Hindlimb muscle (tissue), 1 donor: ENCODE measurements around the gene CENPP. TPM values are rescaled to one million over a fixed set of nuclear protein-coding genes. Genes with fewer than 3 reads are reported as not detected.

Experiments
- DNase-seq: peaks from one replicate; pipeline ENCODE4 v3.0.0-alpha.2; 2013
- polyA plus RNA-seq: library from polyadenylated mRNA; unstranded; fragments of 120-200 nt; gene quantifications from one replicate; pipeline ENCODE4 v1.2.1, GENCODE V29; 2013; ENCODE audit not compliant: insufficient read length

The CENPP gene
- polyA plus RNA-seq, 1 donor, result 4.9 TPM

- DNase-seq, result no peak
Observed at GRCh38 chr9:92426501-92427145, 100.9 kb downstream of the CENPP start.

GRCh38 chr9:92429836-92430235 is 104.1 kb downstream of the CENPP start:
- DNase-seq, result no peak

GRCh38 chr9:92432350-92432749 is 106.6 kb downstream of the CENPP start:
- DNase-seq, result peak; percentile 54

GRCh38 chr9:92432972-92433548 is 107.3 kb downstream of the CENPP start:
- no peak for DNase-seq

GRCh38 chr9:92435263-92435662 is 109.5 kb downstream of the CENPP start:
- DNase-seq, result no peak

- no peak for DNase-seq
Observed at GRCh38 chr9:92438900-92439526, 113.3 kb downstream of the CENPP start.

GRCh38 chr9:92439921-92440750 is 114.4 kb downstream of the CENPP start:
- no peak for DNase-seq

- no peak for DNase-seq
Observed at GRCh38 chr9:92440751-92441046, 114.9 kb downstream of the CENPP start.

- no peak for DNase-seq
Observed at GRCh38 chr9:92444841-92445240, 119.1 kb downstream of the CENPP start.

- DNase-seq, result no peak
Observed at GRCh38 chr9:92446536-92446935, 120.8 kb downstream of the CENPP start.

- DNase-seq, result no peak
Observed at GRCh38 chr9:92455217-92455616, 129.5 kb downstream of the CENPP start.

GRCh38 chr9:92457576-92457975 is 131.8 kb downstream of the CENPP start:
- DNase-seq, result no peak

GRCh38 chr9:92463387-92463786 is 137.6 kb downstream of the CENPP start:
- DNase-seq, result no peak

- DNase-seq, result no peak
Observed at GRCh38 chr9:92463984-92464383, 138.2 kb downstream of the CENPP start.

GRCh38 chr9:92467041-92467440 is 141.3 kb downstream of the CENPP start:
- no peak for DNase-seq

GRCh38 chr9:92467511-92467910 is 141.8 kb downstream of the CENPP start:
- no peak for DNase-seq

GRCh38 chr9:92468206-92468605 is 142.5 kb downstream of the CENPP start:
- no peak for DNase-seq

- peak; percentile 61 for DNase-seq
Observed at GRCh38 chr9:92474587-92474986, 148.8 kb downstream of the CENPP start.

- no peak for DNase-seq
Observed at GRCh38 chr9:92476962-92477361, 151.2 kb downstream of the CENPP start.

GRCh38 chr9:92478783-92479182 is 153.0 kb downstream of the CENPP start:
- DNase-seq, result no peak

- DNase-seq, result no peak
Observed at GRCh38 chr9:92479346-92479745, 153.6 kb downstream of the CENPP start.

- peak; percentile 62 for DNase-seq
Observed at GRCh38 chr9:92480291-92480771, 154.6 kb downstream of the CENPP start.

- no peak for DNase-seq
Observed at GRCh38 chr9:92480986-92481633, 155.4 kb downstream of the CENPP start.
